Epithelial cell of esophagus (primary cell): Measurements from ENCODE around the gene SLC25A12.

Experiments
- DNase-seq: peaks from one replicate; pipeline ENCODE4 v3.0.0; 2010; ENCODE audit warnings: low read depth
- H3K4me3 ChIP-seq: 2 replicates; pipeline ENCODE4 v1.5.1; 2011; ENCODE audit warnings: mild to moderate bottlenecking, low read length, control low read depth
- TF ChIP-seq, protein P1 (sequence below): IDR thresholded peaks from 2 replicates; pipeline ENCODE4 v1.5.1; 2011; ENCODE audit warnings: low read depth, mild to moderate bottlenecking, low read length, control low read depth, inconsistent platforms; ENCODE audit not compliant: insufficient read depth; ENCODE audit errors: missing control alignments

SLC25A12 gene

DNA sequence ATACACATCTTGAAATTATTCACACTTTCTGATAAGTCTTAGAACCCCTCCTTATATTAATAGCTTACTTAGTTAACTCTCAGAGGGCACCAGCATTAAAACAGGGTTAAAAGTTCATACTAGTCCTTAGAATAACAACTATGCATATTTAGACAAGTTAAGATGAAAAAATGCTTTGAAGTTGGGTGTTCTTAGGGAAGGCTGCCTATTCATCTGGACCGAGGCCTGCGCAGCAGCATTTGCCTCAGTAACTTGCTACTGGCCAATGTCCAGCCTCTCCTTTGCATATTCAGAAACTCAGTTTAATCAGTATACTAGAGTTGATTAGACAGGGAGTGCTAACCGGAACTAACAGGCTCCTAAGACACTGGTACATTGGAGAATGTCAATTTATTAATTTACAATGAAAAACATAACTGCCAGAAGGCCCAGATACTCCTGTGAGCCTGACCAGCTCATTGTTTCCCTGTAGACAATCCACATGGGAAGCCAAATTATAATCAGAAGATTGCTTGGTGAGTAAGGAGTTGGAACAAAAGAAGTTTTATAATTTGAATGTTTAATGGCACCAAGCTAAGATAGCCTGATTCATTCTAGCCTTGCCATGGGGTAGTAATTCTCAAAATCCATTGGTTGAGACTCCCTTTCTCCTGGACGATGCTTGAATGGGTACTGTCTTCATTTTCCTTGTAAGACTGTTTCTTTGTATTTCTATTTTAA, 157.9 kb downstream of the SLC25A12 start:
- no peak overlapping the region for H3K4me3 ChIP-seq
- TF ChIP-seq, protein P1, sequence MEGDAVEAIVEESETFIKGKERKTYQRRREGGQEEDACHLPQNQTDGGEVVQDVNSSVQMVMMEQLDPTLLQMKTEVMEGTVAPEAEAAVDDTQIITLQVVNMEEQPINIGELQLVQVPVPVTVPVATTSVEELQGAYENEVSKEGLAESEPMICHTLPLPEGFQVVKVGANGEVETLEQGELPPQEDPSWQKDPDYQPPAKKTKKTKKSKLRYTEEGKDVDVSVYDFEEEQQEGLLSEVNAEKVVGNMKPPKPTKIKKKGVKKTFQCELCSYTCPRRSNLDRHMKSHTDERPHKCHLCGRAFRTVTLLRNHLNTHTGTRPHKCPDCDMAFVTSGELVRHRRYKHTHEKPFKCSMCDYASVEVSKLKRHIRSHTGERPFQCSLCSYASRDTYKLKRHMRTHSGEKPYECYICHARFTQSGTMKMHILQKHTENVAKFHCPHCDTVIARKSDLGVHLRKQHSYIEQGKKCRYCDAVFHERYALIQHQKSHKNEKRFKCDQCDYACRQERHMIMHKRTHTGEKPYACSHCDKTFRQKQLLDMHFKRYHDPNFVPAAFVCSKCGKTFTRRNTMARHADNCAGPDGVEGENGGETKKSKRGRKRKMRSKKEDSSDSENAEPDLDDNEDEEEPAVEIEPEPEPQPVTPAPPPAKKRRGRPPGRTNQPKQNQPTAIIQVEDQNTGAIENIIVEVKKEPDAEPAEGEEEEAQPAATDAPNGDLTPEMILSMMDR: no peak
- DNase-seq: no peak
